H1 (cell line): ENCODE results near the gene PLBD2. TPM values are rescaled to one million over a fixed set of nuclear protein-coding genes. Genes with fewer than 3 reads are reported as not detected.

Experiments used
- HDAC2 ChIP-seq, 2 experiments: fragments of 300-600 bp in 1 of 2; sonication (generic) in 1 of 2; IDR thresholded peaks; 2 replicates each; pipeline ENCODE4 v1.6.1; 2011 to 2012; ENCODE audit warnings: low read depth in 2 of 2, low read length in 2 of 2, mild to moderate bottlenecking in 2 of 2, moderate library complexity in 2 of 2, borderline replicate concordance in 1 of 2, inconsistent platforms in 1 of 2
- RFX5 ChIP-seq: IDR thresholded peaks from 2 replicates; pipeline ENCODE4 v1.6.1; 2011; ENCODE audit warnings: low read depth, low read length, improper control_type of control experiment, borderline replicate concordance
- polyA plus RNA-seq, 7 experiments: library from polyadenylated mRNA; depleted of rRNA in 3 of 7; stranded (reverse) in 5 of 7; unstranded in 2 of 7; fragments of >200 nt in 5 of 7; fragments of 200-250 nt in 2 of 7; gene quantifications; 1 replicate in 5 of 7; 2 replicates in 1 of 7; 4 replicates in 1 of 7; pipeline versions ENCODE4 v1.2.1 to v1.2.3, GENCODE V29; 2011 to 2013; ENCODE audit warnings: missing spikeins in 2 of 7, mixed read lengths in 2 of 7
- total RNA-seq: library from RNA; stranded (reverse); fragmentation: NEBNext Ultra II Directional; extraction: Animal tissue kit (Norgen Biotek cat#: 25700); gene quantifications from 2 replicates; pipeline ENCODE4 v1.2.1, GENCODE V29; 2021

The PLBD2 gene
- total and polyA plus RNA-seq, 2 of the 8 experiments (the other 6 are each of a cell fraction or from before 2014, with no cell fraction given): 16.8 to 33.5 TPM

GRCh38 chr12:113420996-113421595, 62.7 kb downstream of the PLBD2 start (continued):
- TF ChIP-seq RFX5 (no peak), HDAC2 (IDR thresholded peaks at IDR 0.05; ENCODE audit: borderline replicate concordance in 1 of 2, low read depth in 2 of 2, low read length in 2 of 2) (no peak)
